GM19023 (cell line): Measurements from ENCODE around the gene LRMDA.
"Not testable (repeated sequence)": the region's sequence is repeated elsewhere in the genome, so short reads cannot be mapped to it uniquely, and the experiment has no call there.

Experiments
- ATAC-seq: cut with Tn5 transposase; IDR thresholded peaks from one replicate; pipeline ENCODE4 v1.9.1; 2021; ENCODE audit warnings: mild to moderate bottlenecking, moderate library complexity; ENCODE audit not compliant: unreplicated experiment

LRMDA gene

DNA sequence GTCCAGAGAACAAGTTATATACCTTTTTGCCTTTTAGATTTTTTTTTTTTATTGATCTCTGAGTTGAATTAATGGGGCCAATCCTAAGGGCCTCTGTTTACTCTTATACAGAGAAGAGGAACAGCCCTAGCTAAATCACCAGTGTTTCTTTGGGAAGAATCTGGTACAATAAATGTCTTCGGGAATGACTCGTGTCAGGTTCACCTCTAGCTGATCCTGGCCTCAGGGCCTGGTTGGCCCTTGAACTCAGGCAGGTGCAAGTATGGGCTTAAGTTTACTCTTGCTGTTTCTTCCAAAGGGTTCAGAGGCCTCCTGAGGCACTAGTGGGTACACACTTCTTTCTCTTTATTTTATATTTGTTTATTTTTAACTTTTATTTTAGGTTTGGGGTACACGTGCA lies 71.0 kb downstream of the LRMDA start:
- ATAC-seq: no peak

DNA sequence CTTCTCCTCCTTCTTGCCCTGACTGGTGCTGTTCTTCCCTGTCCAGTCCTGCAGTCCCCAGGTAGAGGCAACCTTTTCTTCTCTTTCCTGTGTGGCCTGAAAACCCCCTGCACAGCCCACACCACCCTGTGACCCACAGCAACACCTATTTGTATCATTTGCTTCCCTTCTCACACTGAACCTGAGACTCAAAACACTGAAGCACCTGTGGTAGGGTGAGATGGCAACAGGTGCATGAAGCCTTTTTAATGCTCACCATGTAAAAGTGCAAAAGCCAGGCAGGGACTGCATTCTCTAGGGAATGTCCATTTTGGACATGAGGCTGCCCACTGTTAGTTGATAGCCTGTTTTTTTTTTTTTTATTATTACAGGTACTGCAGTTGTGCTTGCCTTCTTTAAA lies 71.4 kb downstream of the LRMDA start:
- ATAC-seq: no peak

DNA sequence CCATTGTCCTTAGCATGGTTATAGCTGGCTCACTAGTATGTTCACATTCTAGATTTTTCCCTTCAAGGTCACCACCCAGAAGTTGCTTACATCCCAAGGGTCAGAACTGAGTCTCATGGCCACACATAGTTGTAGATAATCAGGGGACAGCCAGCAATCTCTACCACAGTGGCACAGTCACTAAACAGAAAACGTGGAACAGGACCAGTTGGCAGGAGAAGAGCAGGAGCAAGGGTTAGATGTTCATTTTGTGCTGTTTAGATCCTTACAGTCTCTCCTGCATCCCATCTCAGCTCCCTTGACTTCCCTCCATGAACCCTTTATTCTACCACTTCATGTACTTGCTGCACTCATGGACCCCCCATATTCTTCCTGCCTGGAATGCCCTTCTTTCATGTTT lies 73.9 kb downstream of the LRMDA start:
- no peak for ATAC-seq

DNA sequence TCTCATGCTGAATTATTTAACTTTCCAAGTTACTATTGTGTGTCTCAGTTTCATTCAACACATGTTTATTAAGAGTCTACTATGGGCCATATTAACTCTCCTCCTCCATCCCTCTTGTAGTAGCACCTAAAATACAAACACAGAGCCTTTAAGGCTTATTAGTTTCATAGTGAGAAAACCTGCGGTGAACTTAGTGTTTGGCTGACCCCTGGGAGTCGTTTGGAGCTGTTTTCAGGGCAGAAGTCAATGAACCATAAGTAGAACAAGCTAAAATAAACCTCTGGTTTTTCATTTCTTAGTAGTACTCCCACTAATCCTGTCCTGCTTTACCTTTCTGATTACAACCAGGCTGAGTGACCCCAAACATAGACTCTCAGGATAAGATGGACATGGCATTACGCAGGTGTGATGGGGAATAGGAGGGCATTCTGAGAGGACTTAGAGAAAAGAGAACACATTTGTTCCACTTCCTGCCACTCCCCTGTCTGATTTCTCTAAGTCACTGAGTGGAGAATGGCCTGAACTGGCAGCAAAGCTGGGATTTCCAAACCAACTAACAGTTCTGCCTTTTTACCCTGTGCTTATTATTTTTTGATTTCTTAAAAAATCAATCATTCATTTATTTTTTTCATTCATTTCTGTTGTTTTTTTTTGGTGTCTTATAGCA lies 74.5 kb downstream of the LRMDA start:
- ATAC-seq: no peak

DNA sequence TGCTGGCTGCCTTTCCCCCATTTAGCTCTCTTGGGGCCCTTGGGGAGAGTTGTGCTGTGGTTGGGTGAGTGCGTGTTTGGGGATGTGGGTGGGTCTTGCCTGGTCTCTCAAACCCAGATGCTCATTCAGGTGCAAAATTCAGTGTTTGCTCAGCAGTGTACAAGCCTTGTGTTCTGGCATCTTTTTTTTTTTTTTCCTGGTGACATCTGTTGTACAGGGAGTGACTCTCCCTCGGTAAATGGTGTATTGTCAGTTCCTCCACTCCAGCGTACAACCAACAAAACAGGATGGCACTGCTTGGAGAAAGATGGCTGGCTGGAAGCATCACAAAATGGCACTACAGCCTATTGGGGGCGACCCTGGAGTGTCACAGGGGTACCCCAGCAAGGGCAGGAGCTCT lies 75.5 kb downstream of the LRMDA start:
- no peak for ATAC-seq

DNA sequence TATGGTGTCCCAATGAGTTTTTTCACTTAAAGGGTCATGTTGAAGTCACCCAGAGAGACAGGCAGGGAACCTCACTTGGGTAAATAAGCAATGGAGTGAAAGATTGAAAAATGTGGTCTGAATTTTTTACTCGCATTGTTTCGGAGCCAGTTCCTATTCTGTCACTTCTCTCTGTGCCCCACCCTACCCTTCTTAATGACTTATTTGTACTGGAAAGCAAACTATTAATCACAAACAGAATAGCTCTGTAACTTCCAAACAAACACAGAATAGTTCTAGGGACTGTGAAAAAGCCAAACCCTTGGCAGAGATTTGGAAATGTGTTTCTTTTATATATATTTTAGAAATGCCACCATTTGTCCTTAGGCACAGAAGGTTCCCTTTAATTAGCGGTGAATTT lies 76.0 kb downstream of the LRMDA start:
- ATAC-seq: no peak

DNA sequence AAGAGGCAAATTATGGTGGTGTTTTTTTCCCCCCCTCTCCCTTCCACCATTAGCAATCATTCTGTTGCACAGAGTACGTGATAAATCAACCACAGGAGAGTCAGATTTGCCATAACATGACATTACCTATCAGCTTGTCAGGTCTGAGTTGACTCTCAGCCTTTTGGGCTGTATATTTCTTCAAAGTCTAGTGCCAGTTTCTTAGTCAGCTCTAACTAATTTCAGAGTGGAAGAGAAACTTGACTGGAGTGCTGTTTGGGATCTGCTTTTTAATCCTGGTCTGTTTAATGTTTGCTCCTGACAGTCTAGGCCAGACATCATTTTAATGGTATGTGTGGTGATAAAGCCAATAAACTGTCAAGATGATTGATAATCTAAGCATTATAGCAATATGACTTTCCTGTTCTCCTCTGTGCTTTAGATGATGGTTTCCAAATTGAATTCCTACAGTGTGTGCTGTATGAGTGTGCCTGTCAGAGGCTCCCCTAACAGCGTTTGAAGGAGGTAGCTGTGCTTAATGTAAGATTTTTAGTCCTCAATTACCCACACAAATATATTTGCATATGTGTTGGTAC lies 76.9 kb downstream of the LRMDA start:
- no peak for ATAC-seq

DNA sequence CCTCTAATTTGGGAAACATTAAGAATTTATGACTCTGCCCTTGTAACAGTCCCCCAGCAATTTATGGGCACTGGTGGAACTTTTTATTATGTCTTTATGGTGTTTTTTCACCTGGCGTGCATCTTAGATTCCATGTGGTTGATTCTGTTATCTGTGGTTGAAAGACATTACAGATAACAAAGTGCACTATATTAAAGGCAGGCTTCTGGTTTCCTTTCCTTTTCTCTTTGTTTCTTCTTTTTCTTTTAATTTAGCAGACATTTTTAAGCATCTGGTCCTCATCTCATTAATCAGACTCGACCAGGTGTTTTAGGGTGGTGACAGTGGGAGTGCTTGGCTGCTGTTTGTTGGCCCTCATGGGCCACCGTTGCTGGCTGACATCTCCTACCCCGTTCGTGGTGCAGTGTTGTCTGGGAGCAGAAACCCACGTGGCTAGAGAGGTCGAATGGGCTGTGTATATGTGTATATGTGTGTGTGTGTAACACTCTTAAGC lies 77.4 kb downstream of the LRMDA start:
- no peak for ATAC-seq

DNA sequence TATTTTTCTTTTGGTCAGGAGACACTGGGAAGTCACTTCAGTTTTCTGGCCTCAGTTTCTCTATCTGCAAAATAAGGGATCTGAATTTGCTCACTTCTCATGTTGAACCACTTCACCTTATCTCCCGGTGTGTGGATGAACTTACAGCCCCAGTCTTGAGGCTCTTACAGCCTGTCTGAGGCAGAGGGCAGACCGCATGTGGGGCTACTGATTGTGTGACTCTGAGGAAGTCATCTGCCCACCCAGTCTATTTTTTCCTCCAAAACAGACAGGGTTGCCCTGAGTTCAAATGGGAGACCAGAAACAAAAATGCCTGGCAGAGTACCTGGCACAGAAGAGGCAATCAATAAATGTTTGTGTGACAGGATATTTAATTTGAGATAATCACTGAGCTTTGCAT lies 78.3 kb downstream of the LRMDA start:
- no peak for ATAC-seq

DNA sequence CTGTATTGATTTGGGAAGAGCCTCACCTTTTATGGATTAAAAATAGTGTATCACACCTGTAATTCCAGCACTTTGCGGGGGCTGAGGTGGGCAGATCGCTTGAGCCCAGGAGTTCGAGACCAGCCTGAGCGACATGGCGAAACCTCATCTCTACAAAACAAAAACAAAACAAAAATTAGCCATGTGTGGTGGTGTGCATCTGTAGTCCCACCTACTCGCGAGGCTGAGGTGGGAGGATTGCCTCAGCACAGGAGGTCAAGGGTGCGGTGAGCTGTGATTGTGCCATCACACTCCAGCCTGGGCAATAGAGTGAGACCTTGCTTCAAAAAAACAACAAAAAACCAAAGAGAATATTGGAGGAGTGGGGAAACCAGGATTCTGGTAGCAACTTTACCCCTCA lies 79.6 kb downstream of the LRMDA start:
- no peak for ATAC-seq

DNA sequence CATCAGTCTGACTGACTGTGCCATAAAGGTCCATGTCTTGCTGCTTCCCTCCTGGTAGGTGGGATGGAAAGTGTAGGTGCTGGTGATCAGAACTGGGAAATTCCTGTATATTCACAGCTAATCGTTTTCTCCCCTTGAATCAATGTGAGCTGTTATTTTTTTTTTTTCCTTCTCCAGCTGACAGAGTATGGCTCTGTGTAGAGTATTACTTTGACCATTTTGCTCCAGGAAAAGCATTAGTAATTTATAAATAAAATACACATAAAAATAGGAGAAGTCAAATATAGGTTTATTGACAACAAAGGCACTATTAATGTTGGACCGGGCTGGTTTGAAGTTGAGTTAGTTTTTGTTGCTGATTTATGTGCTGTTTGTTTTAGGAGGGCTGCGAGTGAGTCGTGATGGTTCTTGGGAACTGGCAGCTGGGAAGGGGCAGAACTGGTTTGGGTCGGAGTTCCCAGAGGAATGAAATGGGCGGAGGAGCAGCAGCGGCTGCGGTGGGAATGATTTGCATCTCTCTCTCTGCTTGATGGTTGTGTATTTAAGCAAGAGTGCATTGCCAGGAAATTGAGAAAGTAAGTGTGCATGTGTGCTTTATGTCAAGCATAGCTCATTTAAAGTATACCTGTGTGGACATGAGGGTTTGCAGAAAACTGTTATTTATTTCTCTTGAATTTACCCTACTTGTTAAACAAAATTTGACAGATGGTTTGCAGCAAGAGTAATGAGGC lies 80.9 kb downstream of the LRMDA start:
- ATAC-seq: no peak

DNA sequence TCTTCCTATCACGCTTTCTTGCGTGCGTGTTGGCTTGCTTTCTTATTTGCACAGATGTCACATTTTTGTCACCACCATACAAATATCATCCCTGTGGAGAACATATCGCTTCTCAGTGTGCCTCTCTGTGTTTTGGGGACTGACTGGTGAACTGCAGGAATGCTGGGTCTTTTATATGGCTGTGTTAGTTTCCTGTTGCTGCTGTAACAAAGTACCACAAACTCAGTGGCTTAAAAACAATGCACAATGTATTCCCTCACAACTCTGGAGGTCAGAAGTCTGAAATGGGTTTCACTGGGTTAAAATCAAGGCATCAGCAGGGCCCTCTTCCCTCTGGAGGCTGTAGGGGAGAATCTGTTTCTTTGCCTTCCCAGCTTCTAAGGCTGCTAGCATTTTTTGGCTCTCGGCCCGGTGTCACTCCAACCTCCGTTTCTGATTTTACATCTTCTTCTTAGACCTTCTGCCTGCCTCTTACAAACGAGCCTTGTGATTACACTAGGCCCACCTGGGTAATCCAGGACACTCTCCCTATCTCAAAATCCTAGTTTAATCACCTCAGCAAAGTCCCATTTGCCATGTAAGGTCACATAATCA lies 82.0 kb downstream of the LRMDA start:
- no peak for ATAC-seq

DNA sequence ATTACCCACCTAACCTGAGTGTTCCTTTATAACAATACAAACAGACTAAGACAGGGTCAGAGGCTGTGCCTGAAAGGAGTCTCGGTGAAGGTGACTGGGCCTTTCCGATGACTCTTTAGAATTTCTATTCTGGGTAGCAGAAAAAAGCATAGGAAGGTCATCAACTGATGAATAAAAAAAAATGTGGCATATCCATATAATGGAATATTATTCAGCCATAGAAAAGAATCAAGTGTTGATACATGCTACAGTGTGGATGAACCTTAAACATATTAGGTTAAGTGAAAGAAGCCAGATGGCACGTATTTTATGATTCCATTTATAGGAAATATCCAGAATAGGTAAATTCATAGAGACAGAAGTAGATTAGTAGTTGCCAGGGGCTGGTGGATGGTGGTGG lies 83.4 kb downstream of the LRMDA start:
- no peak for ATAC-seq

DNA sequence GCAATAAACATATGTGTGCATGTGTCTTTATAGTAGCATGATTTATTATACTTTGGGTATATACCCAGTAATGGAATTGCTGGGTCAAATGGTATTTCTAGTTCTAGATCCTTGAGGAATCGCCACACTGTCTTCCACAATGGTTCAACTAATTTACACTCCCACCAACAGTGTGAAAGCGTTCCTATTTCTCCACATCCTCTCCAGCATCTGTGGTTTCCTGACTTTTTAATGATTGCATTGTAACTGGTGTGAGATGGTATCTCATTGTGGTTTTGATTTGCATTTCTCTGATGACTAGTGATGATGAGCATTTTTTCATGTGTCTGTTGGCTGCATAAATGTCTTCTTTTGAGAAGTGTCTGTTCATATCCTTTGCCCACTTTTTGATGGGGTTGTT lies 84.7 kb downstream of the LRMDA start:
- ATAC-seq: not testable (repeated sequence)

DNA sequence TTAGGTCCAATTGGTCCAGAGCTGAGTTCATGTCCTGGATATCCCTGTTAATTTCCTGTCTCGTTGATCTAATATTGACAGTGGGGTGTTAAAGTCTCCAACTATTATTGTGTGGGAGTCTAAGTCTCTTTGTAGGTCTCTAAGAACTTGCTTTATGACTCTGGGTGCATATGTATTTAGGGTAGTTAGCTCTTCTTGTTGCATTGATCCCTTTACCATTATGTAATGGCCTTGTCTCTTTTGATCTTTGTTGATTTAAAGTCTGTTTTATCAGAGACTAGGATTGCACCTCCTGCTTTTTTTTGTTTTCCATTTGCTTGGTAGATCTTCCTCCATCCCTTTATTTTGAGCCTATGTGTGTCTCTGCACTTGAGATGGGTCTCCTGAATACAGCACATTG lies 87.8 kb downstream of the LRMDA start:
- not testable (repeated sequence) for ATAC-seq

DNA sequence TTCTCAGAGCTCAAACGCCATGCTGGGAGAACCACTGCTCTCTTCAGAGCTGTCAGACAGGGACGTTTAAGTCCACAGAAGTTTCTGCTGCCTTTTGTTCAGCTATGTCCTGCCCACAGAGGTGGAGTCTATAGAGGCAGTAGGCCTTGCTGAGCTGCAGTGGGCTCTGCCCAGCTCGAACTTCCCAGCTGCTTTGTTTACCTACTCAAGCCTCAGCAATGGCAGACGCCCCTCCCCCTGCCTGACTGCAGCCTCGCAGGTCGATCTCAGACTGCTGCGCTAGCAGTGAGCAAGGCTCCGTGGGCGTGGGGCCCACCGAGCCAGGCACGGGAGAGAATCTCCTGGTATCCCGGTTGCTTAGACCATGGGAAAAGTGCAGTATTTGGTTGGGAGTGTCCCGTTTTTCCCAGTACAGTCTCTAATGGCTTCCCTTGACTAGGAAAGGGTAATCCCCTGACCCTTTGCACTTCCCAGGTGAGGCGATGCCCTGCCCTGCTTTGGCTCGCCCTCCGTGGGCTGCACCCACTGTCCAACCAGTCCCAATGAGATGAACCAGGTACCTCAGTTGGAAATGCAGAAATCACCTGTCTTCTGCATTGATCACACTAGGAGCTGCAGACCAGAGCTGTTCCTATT lies 89.9 kb downstream of the LRMDA start:
- ATAC-seq: not testable (repeated sequence)

DNA sequence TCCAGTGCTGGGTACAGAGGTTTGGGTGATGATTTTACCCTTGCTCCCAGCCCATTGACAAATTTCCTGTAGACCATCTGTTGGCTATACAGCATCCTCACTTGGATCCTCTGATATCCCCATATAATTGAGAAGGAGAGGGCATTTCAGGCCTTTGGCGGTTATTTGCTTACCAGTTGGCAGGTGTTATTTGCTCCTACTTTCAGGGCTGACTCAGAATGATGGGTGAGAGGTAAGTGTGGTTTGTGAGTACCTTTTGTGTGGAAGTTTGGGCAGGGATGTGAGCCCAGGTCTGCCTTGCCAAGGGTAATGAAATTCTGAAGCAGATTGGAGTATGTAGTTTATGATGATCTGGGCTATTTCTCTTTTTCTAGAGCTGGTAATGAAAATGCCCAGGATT lies 93.6 kb downstream of the LRMDA start:
- ATAC-seq: no peak

DNA sequence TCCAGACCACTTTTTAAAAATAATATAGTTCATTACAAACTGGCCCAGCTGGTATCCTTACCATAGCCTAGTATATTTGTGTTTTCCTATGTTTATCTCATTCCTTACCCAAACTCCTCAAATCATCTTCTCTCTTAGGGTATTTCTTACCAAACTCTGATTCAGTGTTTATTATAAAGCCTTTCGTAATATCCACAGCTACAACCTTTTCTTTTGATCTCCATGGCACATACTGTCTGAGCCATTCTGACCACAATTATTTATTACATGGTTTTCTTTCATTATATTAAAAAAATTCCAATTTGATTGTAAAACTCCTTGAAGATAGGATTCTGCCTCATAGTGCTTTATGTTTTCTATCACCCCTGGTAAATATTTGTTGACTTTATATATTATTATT lies 94.2 kb downstream of the LRMDA start:
- ATAC-seq: no peak

DNA sequence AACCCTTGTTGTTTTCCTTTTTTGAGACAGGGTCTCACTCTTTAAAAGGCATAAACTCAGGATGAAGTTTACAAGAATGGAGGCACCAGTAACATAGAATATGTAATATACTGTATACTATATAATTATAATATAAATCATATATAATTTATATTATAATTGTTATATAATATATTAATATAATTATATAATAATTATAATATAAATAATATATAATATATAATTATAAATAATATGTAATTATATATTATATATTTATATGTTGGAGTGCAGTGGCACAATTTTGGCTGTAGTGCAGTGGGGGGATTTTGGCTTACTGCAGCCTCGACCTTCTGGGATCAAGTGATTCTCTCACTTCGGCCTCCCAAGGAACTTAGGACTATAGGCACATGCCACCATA lies 96.1 kb downstream of the LRMDA start:
- no peak for ATAC-seq

DNA sequence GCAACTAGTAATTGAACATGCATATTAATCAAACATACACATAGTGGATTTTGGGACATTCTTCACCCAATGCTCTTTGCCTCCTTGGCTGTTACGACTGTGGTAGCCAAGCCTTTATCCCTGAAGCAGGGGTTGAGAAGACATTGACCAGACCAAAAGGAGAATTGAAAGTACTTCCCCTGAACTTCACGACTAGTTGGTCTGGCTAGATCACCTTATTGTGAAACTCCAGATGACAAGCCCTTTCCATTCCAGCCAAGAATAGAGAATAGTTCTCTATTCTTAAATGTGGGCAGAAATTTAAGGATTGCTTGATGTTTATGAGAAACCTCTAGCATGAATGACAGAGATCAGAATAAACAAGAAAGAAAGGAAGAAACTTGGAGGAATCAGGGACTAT lies 97.0 kb downstream of the LRMDA start:
- ATAC-seq: no peak

DNA sequence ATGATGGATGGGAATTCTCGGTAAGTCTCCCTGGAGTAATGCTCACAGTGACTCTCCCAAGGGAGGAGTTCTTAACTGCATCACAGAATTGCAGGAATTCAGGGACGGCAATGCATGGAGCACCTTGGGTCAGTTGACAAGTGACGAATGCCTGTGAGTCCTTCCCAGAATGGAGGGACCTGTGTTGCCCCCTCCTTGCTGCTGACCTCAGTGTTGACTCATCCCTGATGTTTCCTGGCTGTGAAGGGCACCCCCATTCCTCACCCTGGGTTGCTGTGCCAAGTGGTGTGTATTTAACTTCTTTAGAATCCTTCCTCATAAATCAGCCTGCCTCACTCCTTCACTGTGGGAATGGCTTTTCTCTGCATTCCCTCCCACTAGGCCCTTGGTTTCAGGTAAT lies 98.9 kb downstream of the LRMDA start:
- no peak for ATAC-seq
